Breast epithelium (tissue), 3 donors: ENCODE results near the gene LDB3.

ENCODE experiments used
- CTCF ChIP-seq, 3 donors: fragments of 450-650 bp; IDR thresholded peaks; one replicate each; pipeline ENCODE4 v1.5.1; 2016 to 2017; ENCODE audit warnings: antibody characterized with exemption in 3 of 3, mild to moderate bottlenecking in 3 of 3, moderate library complexity in 3 of 3
- POLR2A ChIP-seq: fragments of 450-650 bp; IDR thresholded peaks from one replicate; pipeline ENCODE4 v1.6.1; 2016; ENCODE audit warnings: antibody characterized with exemption, mild to moderate bottlenecking, moderate library complexity
- POLR2AphosphoS5 ChIP-seq, 3 donors: sonication (generic); formaldehyde crosslinking; IDR thresholded peaks; one replicate each; pipeline ENCODE4 v1.6.1; 2017; ENCODE audit warnings: antibody characterized with exemption in 3 of 3

GRCh38 chr10:86706977-86707376 is 38.7 kb downstream of the LDB3 start:
- TF ChIP-seq CTCF (IDR thresholded peaks at IDR 0.05) (no peak), POLR2A (no peak), POLR2AphosphoS5 (IDR thresholded peaks at IDR 0.05) (no peak)
